Small intestine (tissue), 7 donors: ENCODE data around the gene GBF1. TPM values are rescaled to one million over a fixed set of nuclear protein-coding genes. Genes with fewer than 3 reads are reported as not detected.

ENCODE experiments used
- DNase-seq, 2 donors: peaks; one replicate each; pipeline versions ENCODE4 v3.0.0 to v3.0.0-alpha.2; 2013
- FAIRE-seq: peaks from 2 replicates; lab custom pipeline; 2012; peaks lifted over from hg19 to GRCh38; lab: Jason Lieb, UNC
- H3K27ac ChIP-seq, 3 donors: one replicate each; pipeline ENCODE4 v1.5.1; 2013; ENCODE audit warnings: low read length in 2 of 3, mild to moderate bottlenecking in 2 of 3, control low read depth in 1 of 3, inconsistent platforms in 1 of 3, low read depth in 1 of 3, moderate library complexity in 1 of 3
- H3K27me3 ChIP-seq, 3 donors: one replicate each; pipeline ENCODE4 v1.6.1; 2013; ENCODE audit warnings: low read length in 3 of 3, inconsistent platforms in 1 of 3; ENCODE audit not compliant: control insufficient read depth in 3 of 3, insufficient read depth in 3 of 3
- H3K36me3 ChIP-seq, 3 donors: one replicate each; pipeline ENCODE4 v1.6.1; 2013; ENCODE audit warnings: low read length in 3 of 3, inconsistent platforms in 1 of 3, low read depth in 1 of 3, mild to moderate bottlenecking in 1 of 3, moderate library complexity in 1 of 3; ENCODE audit not compliant: control insufficient read depth in 3 of 3, insufficient read depth in 2 of 3
- H3K4me1 ChIP-seq, 3 donors: one replicate each; pipeline ENCODE4 v1.6.1; 2013; ENCODE audit warnings: low read length in 2 of 3, inconsistent platforms in 1 of 3, low read depth in 1 of 3, mild to moderate bottlenecking in 1 of 3, moderate library complexity in 1 of 3; ENCODE audit not compliant: control insufficient read depth in 3 of 3, insufficient read depth in 2 of 3
- H3K4me3 ChIP-seq, 3 donors: one replicate each; pipeline ENCODE4 v1.5.1; 2013; ENCODE audit warnings: low read length in 3 of 3, control low read depth in 1 of 3, inconsistent platforms in 1 of 3, low read depth in 1 of 3, mild to moderate bottlenecking in 1 of 3, moderate library complexity in 1 of 3
- H3K9me3 ChIP-seq, 2 donors: one replicate each; pipeline ENCODE4 v1.6.1; 2013; ENCODE audit warnings: low read depth in 1 of 2, low read length in 1 of 2; ENCODE audit not compliant: control insufficient read depth in 2 of 2, insufficient read depth in 1 of 2
- WGBS, 3 donors: extraction: QIAGEN DNeasy Blood & Tissue Kit; methylation state at CpG; one replicate each; pipeline ENCODE4 v1.1.7; 2013; 5-methylcytosine and 5-hydroxymethylcytosine counted together
- polyA plus RNA-seq, 4 donors: library from polyadenylated mRNA; stranded (reverse) in 3 of 4; unstranded in 1 of 4; fragments of 200-250 nt in 3 of 4; fragments of 120-200 nt in 1 of 4; gene quantifications; one replicate each; pipeline versions ENCODE4 v1.2.1 to v1.2.3, GENCODE V29; 2013
- donor health status: healthy with polysubstance abuse.
- donor health status: control.
- donor health status: control.
- donor health status: Bipolar disorder and iron deficiency.
- donor health status: healthy.

Gene GBF1
- polyA plus RNA-seq, 4 donors = 13.2 to 53.0 (median 18.4) TPM

GRCh38 chr10:102431452-102432124 is 186.3 kb downstream of the GBF1 start:
- no peak for FAIRE-seq
- 11 to 16% (median 12%) methylated on average over 4 of the region's 4 CpGs for WGBS, 3 donors
- no peak for DNase-seq
- Histone ChIP-seq H3K4me1 (peaks cover 0 to 38% (median 0%) of the 10 kb centered on the region in 3 donors), H3K4me3 (peak overlapping the region; percentile 26 to 88 (median 73)), H3K27ac (peak overlapping the region in 2 of 3 donors; percentile 68 to 69), H3K36me3 (peaks cover 0 to 12% (median 0%) of the 10 kb centered on the region in 3 donors), H3K9me3 (no peaks in the 10 kb centered on the region), H3K27me3 (no peaks in the 10 kb centered on the region)

Other genes with a start within 250 kb of the GBF1 start
- gene ARMH3, start 189.4 kb upstream of the GBF1 start, polyA plus RNA-seq = 10 to 100 TPM; 14.1 to 21.7 (median 18.1) TPM
- 10 to 100 TPM; 13.0 to 19.5 (median 13.5) TPM for gene HPS6, start 180.2 kb upstream of the GBF1 start, polyA plus RNA-seq
- 10 to 100 TPM; 11.9 to 47.5 (median 16.8) TPM for gene LDB1, start 125.2 kb upstream of the GBF1 start, polyA plus RNA-seq
- gene PPRC1, start 112.5 kb upstream of the GBF1 start, polyA plus RNA-seq = 10 to 100 TPM in 2 of 4 donors, 1 to 10 TPM in 2; 4.5 to 26.5 (median 11.9) TPM
- gene NOLC1, start 93.1 kb upstream of the GBF1 start, polyA plus RNA-seq = 10 to 100 TPM; 12.7 to 60.4 (median 34.3) TPM
- under 1 TPM in 2 of 4 donors, not detected in 2; 0.40 to 0.42 TPM for gene ELOVL3, start 19.2 kb upstream of the GBF1 start, polyA plus RNA-seq
- gene PITX3, start 4.0 kb upstream of the GBF1 start, polyA plus RNA-seq = under 1 TPM in 1 of 4 donors, not detected in 3; 0.04 TPM
- 10 to 100 TPM; 13.5 to 22.3 (median 15.6) TPM for gene NFKB2, start 150.2 kb downstream of the GBF1 start, polyA plus RNA-seq
- gene PSD, start 173.3 kb downstream of the GBF1 start, polyA plus RNA-seq = 10 to 100 TPM in 1 of 4 donors, 1 to 10 TPM in 3; 1.1 to 30.6 (median 2.9) TPM
- gene FBXL15, start 175.3 kb downstream of the GBF1 start, polyA plus RNA-seq = 10 to 100 TPM; 24.8 to 47.0 (median 34.6) TPM
- 10 to 100 TPM; 23.3 to 43.8 (median 30.0) TPM for gene CUEDC2, start 187.0 kb downstream of the GBF1 start, polyA plus RNA-seq
- gene C10orf95, start 206.0 kb downstream of the GBF1 start, polyA plus RNA-seq = 1 to 10 TPM in 1 of 4 donors, under 1 TPM in 1, not detected in 2; 0.61 to 3.8 TPM